ENCODE results near the gene RABGAP1.

DNA sequence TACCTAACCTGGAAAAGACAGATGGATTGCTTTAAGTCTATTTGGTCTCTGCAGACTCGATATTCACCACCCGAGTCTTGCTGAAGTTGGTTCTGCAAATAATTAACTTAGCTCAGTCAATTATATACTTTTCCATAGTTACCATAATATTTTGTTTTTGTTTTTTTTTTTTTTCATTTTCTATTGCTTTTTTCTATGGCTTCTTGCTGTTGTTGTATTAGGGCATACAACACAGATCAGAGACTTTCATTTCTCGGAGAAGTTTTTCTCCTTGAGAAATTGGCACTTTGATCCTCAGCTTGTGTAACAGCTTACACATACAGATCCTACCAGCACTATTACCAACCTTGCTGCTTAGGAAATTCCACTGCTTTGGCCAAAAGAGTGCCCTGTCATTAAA is 180.6 kb downstream of the RABGAP1 start:
- TF ChIP-seq SETDB1 (IDR thresholded peaks at IDR 0.05; ENCODE audit: insufficient read length, low read length) (no peak), ZNF530 (tag by site-specific recombination; IDR thresholded peaks at IDR 0.05; ENCODE audit: low read depth) (no peak), ZNF354C (tag by site-specific recombination; IDR thresholded peaks at IDR 0.05; ENCODE audit: borderline replicate concordance, low read depth) (no peak), PRDM1 (tag by site-specific recombination; IDR thresholded peaks at IDR 0.05) (no peak), ZNF701 (tag by site-specific recombination; IDR thresholded peaks at IDR 0.05) (no peak), SP2 (tag by site-specific recombination; IDR thresholded peaks at IDR 0.05) (no peak), ZNF121 (tag by site-specific recombination; IDR thresholded peaks at IDR 0.05) (no peak), ZNF132 (tag by site-specific recombination; IDR thresholded peaks at IDR 0.05; ENCODE audit: borderline replicate concordance) (no peak), HOXD13 (CRISPR knock-in tag; IDR thresholded peaks at IDR 0.05; ENCODE audit: borderline replicate concordance) (no peak), ZNF184 (tag by site-specific recombination; IDR thresholded peaks at IDR 0.05) (no peak)
- TF ChIP-seq, protein P1, sequence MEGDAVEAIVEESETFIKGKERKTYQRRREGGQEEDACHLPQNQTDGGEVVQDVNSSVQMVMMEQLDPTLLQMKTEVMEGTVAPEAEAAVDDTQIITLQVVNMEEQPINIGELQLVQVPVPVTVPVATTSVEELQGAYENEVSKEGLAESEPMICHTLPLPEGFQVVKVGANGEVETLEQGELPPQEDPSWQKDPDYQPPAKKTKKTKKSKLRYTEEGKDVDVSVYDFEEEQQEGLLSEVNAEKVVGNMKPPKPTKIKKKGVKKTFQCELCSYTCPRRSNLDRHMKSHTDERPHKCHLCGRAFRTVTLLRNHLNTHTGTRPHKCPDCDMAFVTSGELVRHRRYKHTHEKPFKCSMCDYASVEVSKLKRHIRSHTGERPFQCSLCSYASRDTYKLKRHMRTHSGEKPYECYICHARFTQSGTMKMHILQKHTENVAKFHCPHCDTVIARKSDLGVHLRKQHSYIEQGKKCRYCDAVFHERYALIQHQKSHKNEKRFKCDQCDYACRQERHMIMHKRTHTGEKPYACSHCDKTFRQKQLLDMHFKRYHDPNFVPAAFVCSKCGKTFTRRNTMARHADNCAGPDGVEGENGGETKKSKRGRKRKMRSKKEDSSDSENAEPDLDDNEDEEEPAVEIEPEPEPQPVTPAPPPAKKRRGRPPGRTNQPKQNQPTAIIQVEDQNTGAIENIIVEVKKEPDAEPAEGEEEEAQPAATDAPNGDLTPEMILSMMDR (tag by site-specific recombination; IDR thresholded peaks at IDR 0.05), result no peak
- TF ChIP-seq, protein P2, sequence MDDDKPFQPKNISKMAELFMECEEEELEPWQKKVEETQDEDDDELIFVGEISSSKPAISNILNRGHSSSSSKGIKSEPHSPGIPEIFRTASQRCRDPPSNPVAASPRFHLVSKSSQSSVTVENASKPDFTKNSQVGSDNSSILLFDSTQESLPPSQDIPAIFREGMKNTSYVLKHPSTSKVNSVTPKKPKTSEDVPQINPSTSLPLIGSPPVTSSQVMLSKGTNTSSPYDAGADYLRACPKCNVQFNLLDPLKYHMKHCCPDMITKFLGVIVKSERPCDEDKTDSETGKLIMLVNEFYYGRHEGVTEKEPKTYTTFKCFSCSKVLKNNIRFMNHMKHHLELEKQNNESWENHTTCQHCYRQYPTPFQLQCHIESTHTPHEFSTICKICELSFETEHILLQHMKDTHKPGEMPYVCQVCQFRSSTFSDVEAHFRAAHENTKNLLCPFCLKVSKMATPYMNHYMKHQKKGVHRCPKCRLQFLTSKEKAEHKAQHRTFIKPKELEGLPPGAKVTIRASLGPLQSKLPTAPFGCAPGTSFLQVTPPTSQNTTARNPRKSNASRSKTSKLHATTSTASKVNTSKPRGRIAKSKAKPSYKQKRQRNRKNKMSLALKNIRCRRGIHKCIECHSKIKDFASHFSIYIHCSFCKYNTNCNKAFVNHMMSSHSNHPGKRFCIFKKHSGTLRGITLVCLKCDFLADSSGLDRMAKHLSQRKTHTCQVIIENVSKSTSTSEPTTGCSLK (tag by site-specific recombination; IDR thresholded peaks at IDR 0.05), result no peak
- TF ChIP-seq, protein P3, sequence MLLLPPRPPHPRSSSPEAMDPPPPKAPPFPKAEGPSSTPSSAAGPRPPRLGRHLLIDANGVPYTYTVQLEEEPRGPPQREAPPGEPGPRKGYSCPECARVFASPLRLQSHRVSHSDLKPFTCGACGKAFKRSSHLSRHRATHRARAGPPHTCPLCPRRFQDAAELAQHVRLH (tag by site-specific recombination; IDR thresholded peaks at IDR 0.05), result no peak

Measured in HEK293 (cell line).